GM19372 (cell line): ENCODE results near the gene GABRR2.
"Not testable (repeated sequence)": the region's sequence is repeated elsewhere in the genome, so short reads cannot be mapped to it uniquely, and the experiment has no call there.

ENCODE experiments used
- ATAC-seq: cut with Tn5 transposase; IDR thresholded peaks from one replicate; pipeline ENCODE4 v1.9.1; 2021; ENCODE audit warnings: mild to moderate bottlenecking, low read depth, moderate library complexity; ENCODE audit not compliant: unreplicated experiment

The GABRR2 gene

GRCh38 chr6:89295981-89296380 lies 19.1 kb downstream of the GABRR2 start:
- no peak for ATAC-seq

GRCh38 chr6:89295116-89295515 lies 20.0 kb downstream of the GABRR2 start:
- ATAC-seq: not testable (repeated sequence)

- ATAC-seq: no peak
These were observed 23.8 kb downstream of the GABRR2 start for GRCh38 chr6:89291256-89291819.

GRCh38 chr6:89290401-89291155 lies 24.5 kb downstream of the GABRR2 start:
- ATAC-seq: no peak

- no peak for ATAC-seq
These were observed 25.4 kb downstream of the GABRR2 start for GRCh38 chr6:89289710-89290109.

- no peak for ATAC-seq
These were observed 27.6 kb downstream of the GABRR2 start for GRCh38 chr6:89287351-89288028.

- no peak for ATAC-seq
These were observed 28.6 kb downstream of the GABRR2 start for GRCh38 chr6:89286516-89286915.

GRCh38 chr6:89284963-89285735 lies 29.9 kb downstream of the GABRR2 start:
- ATAC-seq: no peak

GRCh38 chr6:89284081-89284480 lies 31.0 kb downstream of the GABRR2 start:
- no peak for ATAC-seq

- no peak for ATAC-seq
These were observed 32.4 kb downstream of the GABRR2 start for GRCh38 chr6:89282749-89283148.

- ATAC-seq: peak; percentile 100
These were observed 33.3 kb downstream of the GABRR2 start for GRCh38 chr6:89281779-89282246.

- no peak for ATAC-seq
These were observed 36.1 kb downstream of the GABRR2 start for GRCh38 chr6:89278956-89279355.

GRCh38 chr6:89275900-89276299 lies 39.2 kb downstream of the GABRR2 start:
- ATAC-seq: no peak

GRCh38 chr6:89273816-89274215 lies 41.3 kb downstream of the GABRR2 start:
- ATAC-seq: no peak

- ATAC-seq: no peak
These were observed 42.5 kb downstream of the GABRR2 start for GRCh38 chr6:89272596-89272995.

- no peak for ATAC-seq
These were observed 44.0 kb downstream of the GABRR2 start for GRCh38 chr6:89270951-89271721.

GRCh38 chr6:89269981-89270380 lies 45.1 kb downstream of the GABRR2 start:
- ATAC-seq: no peak

- ATAC-seq: no peak
These were observed 45.8 kb downstream of the GABRR2 start for GRCh38 chr6:89269252-89269651.

GRCh38 chr6:89268776-89269175 lies 46.3 kb downstream of the GABRR2 start:
- ATAC-seq: no peak

GRCh38 chr6:89267918-89268317 lies 47.2 kb downstream of the GABRR2 start:
- no peak for ATAC-seq
